ENCODE data around the gene CELSR1.

The CELSR1 gene

GRCh38 chr22:46453829-46454503 is 83.5 kb downstream of the CELSR1 start:
- H3K27ac ChIP-seq (ENCODE audit: low read depth, low read length), result no peak overlapping the region
- TF ChIP-seq CTCF (IDR thresholded peaks at IDR 0.05; ENCODE audit: low read depth, low read length, poor library complexity, severe bottlenecking), result no peak
- TF ChIP-seq EZH2phosphoT487 (IDR thresholded peaks at IDR 0.05; ENCODE audit: borderline replicate concordance, low read length), result no peak
- no peaks in the 10 kb centered on the region for H3K27me3 ChIP-seq (ENCODE audit: control insufficient read depth, low read length)
- H3K4me1 ChIP-seq (ENCODE audit: control insufficient read depth, low read length), result peaks cover 8% of the 10 kb centered on the region
- H3K4me2 ChIP-seq (ENCODE audit: low read length), result no peak overlapping the region
- no peaks in the 10 kb centered on the region for H3K79me2 ChIP-seq (ENCODE audit: control insufficient read depth, low read length)
- H3K4me3 ChIP-seq (ENCODE audit: low read length), result no peak overlapping the region
- H3K9me2 ChIP-seq (replicated peaks; ENCODE audit: control insufficient read depth, low read length), result no peaks in the 10 kb centered on the region
- H4K20me1 ChIP-seq (ENCODE audit: control insufficient read depth, insufficient read depth, low read depth, low read length), result no peaks in the 10 kb centered on the region
- H3F3A ChIP-seq (ENCODE audit: control insufficient read depth, insufficient read depth), result no peaks in the 10 kb centered on the region
- H3K36me3 ChIP-seq (ENCODE audit: control insufficient read depth, low read length), result no peaks in the 10 kb centered on the region
- no peaks in the 10 kb centered on the region for H3K9me3 ChIP-seq (ENCODE audit: control insufficient read depth, insufficient read depth, low read length)

DNA sequence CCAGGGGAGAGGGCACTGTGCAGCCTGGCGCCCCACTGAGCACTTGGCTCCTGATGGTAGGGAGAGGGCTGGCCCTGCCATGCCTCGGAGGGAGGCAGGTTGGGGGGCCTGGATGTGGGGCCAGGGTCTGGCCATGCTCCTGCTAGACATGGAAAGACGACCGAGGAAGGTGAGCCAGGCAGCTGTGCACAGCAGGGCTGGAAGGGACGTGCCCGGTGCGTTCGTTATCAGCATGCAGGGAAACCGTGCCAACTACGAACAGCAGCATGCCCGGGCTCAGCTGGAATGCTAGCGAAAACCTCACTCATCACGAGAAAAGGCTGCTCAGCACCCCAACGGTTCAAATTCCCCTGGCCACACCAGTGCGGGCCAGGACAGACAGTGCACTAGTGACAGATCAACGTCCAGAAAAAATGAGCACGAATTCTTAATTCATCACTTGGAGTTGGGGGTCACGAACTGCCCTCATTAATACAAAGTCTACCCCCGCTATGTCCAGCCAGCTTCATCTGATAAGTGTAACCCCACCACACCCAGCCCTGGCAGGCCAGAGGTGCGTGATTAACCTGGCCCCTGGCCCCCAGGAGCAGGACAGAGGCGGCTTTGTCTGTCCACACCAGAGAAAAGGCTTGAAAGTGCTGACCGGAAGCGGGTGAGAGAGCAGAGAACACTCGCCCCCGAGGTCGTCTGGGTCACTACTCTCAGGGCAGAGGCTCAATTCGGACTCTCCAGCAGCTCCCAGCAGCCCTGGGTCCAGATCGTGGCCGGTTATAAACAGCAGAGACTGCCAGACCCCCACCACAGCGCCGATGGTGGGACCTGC is 84.2 kb downstream of the CELSR1 start:
- Histone ChIP-seq H3K9me2 (replicated peaks; ENCODE audit: control insufficient read depth, low read length) (no peaks in the 10 kb centered on the region), H3K27me3 (ENCODE audit: control insufficient read depth, low read length) (no peaks in the 10 kb centered on the region), H3K36me3 (ENCODE audit: control insufficient read depth, low read length) (no peaks in the 10 kb centered on the region), H4K20me1 (ENCODE audit: control insufficient read depth, insufficient read depth, low read depth, low read length) (no peaks in the 10 kb centered on the region), H3K9me3 (ENCODE audit: control insufficient read depth, insufficient read depth, low read length) (no peaks in the 10 kb centered on the region), H3F3A (ENCODE audit: control insufficient read depth, insufficient read depth) (no peaks in the 10 kb centered on the region), H3K4me2 (ENCODE audit: low read length) (no peak overlapping the region), H3K79me2 (ENCODE audit: control insufficient read depth, low read length) (no peaks in the 10 kb centered on the region), H3K4me1 (ENCODE audit: control insufficient read depth, low read length) (peaks cover 8% of the 10 kb centered on the region), H3K27ac (ENCODE audit: low read depth, low read length) (no peak overlapping the region), H3K4me3 (ENCODE audit: low read length) (no peak overlapping the region)
- TF ChIP-seq EZH2phosphoT487 (IDR thresholded peaks at IDR 0.05; ENCODE audit: borderline replicate concordance, low read length), result no peak
- no peak for TF ChIP-seq CTCF (IDR thresholded peaks at IDR 0.05; ENCODE audit: low read depth, low read length, poor library complexity, severe bottlenecking)

GRCh38 chr22:46452195-46453005 is 85.0 kb downstream of the CELSR1 start:
- Histone ChIP-seq H3K4me1 (ENCODE audit: control insufficient read depth, low read length) (peaks cover 8% of the 10 kb centered on the region), H3K79me2 (ENCODE audit: control insufficient read depth, low read length) (no peaks in the 10 kb centered on the region), H4K20me1 (ENCODE audit: control insufficient read depth, insufficient read depth, low read depth, low read length) (no peaks in the 10 kb centered on the region), H3K9me2 (replicated peaks; ENCODE audit: control insufficient read depth, low read length) (no peaks in the 10 kb centered on the region), H3F3A (ENCODE audit: control insufficient read depth, insufficient read depth) (no peaks in the 10 kb centered on the region), H3K36me3 (ENCODE audit: control insufficient read depth, low read length) (no peaks in the 10 kb centered on the region), H3K4me2 (ENCODE audit: low read length) (no peak overlapping the region), H3K4me3 (ENCODE audit: low read length) (no peak overlapping the region), H3K27ac (ENCODE audit: low read depth, low read length) (no peak overlapping the region), H3K9me3 (ENCODE audit: control insufficient read depth, insufficient read depth, low read length) (no peaks in the 10 kb centered on the region), H3K27me3 (ENCODE audit: control insufficient read depth, low read length) (no peaks in the 10 kb centered on the region)
- TF ChIP-seq CTCF (IDR thresholded peaks at IDR 0.05; ENCODE audit: low read depth, low read length, poor library complexity, severe bottlenecking) (no peak), EZH2phosphoT487 (IDR thresholded peaks at IDR 0.05; ENCODE audit: borderline replicate concordance, low read length) (no peak)

Measured in DOHH2 (cell line).